ENCODE measurements around the gene EHBP1.

GRCh38 chr2:62913311-62913710, 207.8 kb downstream of the EHBP1 start:
- TF ChIP-seq ZNF274 (IDR thresholded peaks at IDR 0.05; ENCODE audit: low read depth, low read length): no peak
- TF ChIP-seq YY1 (IDR thresholded peaks at IDR 0.05; ENCODE audit: insufficient read depth, insufficient read length): no peak
- TF ChIP-seq SUZ12 (IDR thresholded peaks at IDR 0.05; ENCODE audit: extremely low read depth, insufficient read depth, insufficient read length): no peak
